ENCODE results near the gene PRUNE2.

DNA sequence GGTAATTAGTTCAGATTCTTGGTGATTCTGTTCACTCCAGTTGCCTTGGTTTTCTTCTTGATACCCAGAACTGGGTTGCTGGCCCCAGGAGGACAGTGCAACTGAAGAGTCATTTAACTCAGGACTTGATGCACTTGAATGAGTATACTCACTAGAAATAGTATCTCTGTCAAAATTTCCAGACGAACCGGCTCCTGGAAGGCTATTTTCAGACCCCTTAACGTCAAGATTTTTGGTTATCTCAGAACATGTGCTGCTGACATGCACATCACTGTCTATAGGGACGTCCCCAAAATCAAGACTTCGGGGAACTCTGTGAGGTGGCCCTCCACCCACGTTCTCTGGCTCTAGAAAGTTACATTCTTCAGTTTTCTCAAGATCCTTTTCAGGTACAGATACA, 198.4 kb downstream of the PRUNE2 start:
- TF ChIP-seq EP300 (IDR thresholded peaks at IDR 0.05) (no peak), POLR2AphosphoS5 (IDR thresholded peaks at IDR 0.05) (no peak), POLR2A (IDR thresholded peaks at IDR 0.05) (no peak)
- TF ChIP-seq, protein P1, sequence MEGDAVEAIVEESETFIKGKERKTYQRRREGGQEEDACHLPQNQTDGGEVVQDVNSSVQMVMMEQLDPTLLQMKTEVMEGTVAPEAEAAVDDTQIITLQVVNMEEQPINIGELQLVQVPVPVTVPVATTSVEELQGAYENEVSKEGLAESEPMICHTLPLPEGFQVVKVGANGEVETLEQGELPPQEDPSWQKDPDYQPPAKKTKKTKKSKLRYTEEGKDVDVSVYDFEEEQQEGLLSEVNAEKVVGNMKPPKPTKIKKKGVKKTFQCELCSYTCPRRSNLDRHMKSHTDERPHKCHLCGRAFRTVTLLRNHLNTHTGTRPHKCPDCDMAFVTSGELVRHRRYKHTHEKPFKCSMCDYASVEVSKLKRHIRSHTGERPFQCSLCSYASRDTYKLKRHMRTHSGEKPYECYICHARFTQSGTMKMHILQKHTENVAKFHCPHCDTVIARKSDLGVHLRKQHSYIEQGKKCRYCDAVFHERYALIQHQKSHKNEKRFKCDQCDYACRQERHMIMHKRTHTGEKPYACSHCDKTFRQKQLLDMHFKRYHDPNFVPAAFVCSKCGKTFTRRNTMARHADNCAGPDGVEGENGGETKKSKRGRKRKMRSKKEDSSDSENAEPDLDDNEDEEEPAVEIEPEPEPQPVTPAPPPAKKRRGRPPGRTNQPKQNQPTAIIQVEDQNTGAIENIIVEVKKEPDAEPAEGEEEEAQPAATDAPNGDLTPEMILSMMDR (IDR thresholded peaks at IDR 0.05), result no peak
